Ishikawa (cell line): ENCODE data around the gene FBXO21.

ENCODE experiments used
- CEBPB ChIP-seq: IDR thresholded peaks from 2 replicates; pipeline ENCODE4 v1.6.1; 2012
- CREB1 ChIP-seq: IDR thresholded peaks from 2 replicates; pipeline ENCODE4 v1.6.1; 2012; ENCODE audit warnings: low read depth
- EGR1 ChIP-seq: IDR thresholded peaks from 2 replicates; pipeline ENCODE4 v1.6.1; 2012
- EP300 ChIP-seq: IDR thresholded peaks from 2 replicates; pipeline ENCODE4 v1.6.1; 2012; ENCODE audit warnings: borderline replicate concordance
- FOXM1 ChIP-seq: IDR thresholded peaks from 2 replicates; pipeline ENCODE4 v1.6.1; 2012; ENCODE audit warnings: low read depth, borderline replicate concordance
- MAX ChIP-seq: IDR thresholded peaks from 2 replicates; pipeline ENCODE4 v1.6.1; 2012
- NFIC ChIP-seq: IDR thresholded peaks from 2 replicates; pipeline ENCODE4 v1.6.1; 2012
- RAD21 ChIP-seq: IDR thresholded peaks from 2 replicates; pipeline ENCODE4 v1.6.1; 2012; ENCODE audit warnings: low read depth
- REST ChIP-seq: IDR thresholded peaks from 2 replicates; pipeline ENCODE4 v1.6.1; 2012; ENCODE audit warnings: low read depth, mild to moderate bottlenecking
- TAF1 ChIP-seq: IDR thresholded peaks from 2 replicates; pipeline ENCODE4 v1.6.1; 2012; ENCODE audit warnings: low read depth, mild to moderate bottlenecking
- TCF12 ChIP-seq: IDR thresholded peaks from 2 replicates; pipeline ENCODE4 v1.6.1; 2012; ENCODE audit warnings: low read depth
- TEAD4 ChIP-seq: IDR thresholded peaks from 2 replicates; pipeline ENCODE4 v1.6.1; 2012
- USF1 ChIP-seq: IDR thresholded peaks from 2 replicates; pipeline ENCODE4 v1.6.1; 2012
- YY1 ChIP-seq: IDR thresholded peaks from 2 replicates; pipeline ENCODE4 v1.6.1; 2012; ENCODE audit warnings: low read depth
- ZBTB7A ChIP-seq: IDR thresholded peaks from 2 replicates; pipeline ENCODE4 v1.6.1; 2012; ENCODE audit warnings: low read depth

The FBXO21 gene

GRCh38 chr12:117190210-117190781 lies at the start of gene FBXO21:
Gene FBXO21, minus strand, starts transcription at chr12:117190470. Its CDS starts 14 bp downstream, at chr12:117190456.
- no peak; the same call in 1 of the 2 replicates for TF ChIP-seq EGR1
- no peak for TF ChIP-seq TEAD4
- peak; percentile 98 for TF ChIP-seq TAF1
- no peak for TF ChIP-seq RAD21
- no peak for TF ChIP-seq EP300
- TF ChIP-seq NFIC: no peak
- TF ChIP-seq FOXM1: no peak
- TF ChIP-seq CREB1: no peak
- peak; percentile 97 for TF ChIP-seq YY1
- no peak for TF ChIP-seq ZBTB7A
- peak; percentile 51 for TF ChIP-seq MAX
- no peak for TF ChIP-seq CEBPB
- TF ChIP-seq REST: no peak
- no peak for TF ChIP-seq USF1
- peak; percentile 27; the same call in 1 of the 2 replicates for TF ChIP-seq TCF12

GRCh38 chr12:117236456-117237001 lies 46.3 kb upstream of the FBXO21 start:
- TF ChIP-seq TAF1 (no peak), RAD21 (peak; percentile 63)

- TF ChIP-seq NFIC: no peak
- no peak for TF ChIP-seq TAF1
- no peak for TF ChIP-seq MAX
- no peak for TF ChIP-seq EP300
- TF ChIP-seq REST: no peak
- no peak for TF ChIP-seq FOXM1
- no peak for TF ChIP-seq TCF12
- no peak for TF ChIP-seq ZBTB7A
- TF ChIP-seq CEBPB: no peak
- no peak for TF ChIP-seq TEAD4
- no peak for TF ChIP-seq YY1
- no peak for TF ChIP-seq EGR1
- TF ChIP-seq RAD21: no peak
- TF ChIP-seq USF1: no peak
- no peak for TF ChIP-seq CREB1
Measured at GRCh38 chr12:117235261-117235660, 45.0 kb upstream of the FBXO21 start.

- no peak for TF ChIP-seq FOXM1
- TF ChIP-seq YY1: no peak
- TF ChIP-seq TEAD4: no peak
- no peak for TF ChIP-seq TCF12
- no peak for TF ChIP-seq REST
- TF ChIP-seq ZBTB7A: no peak
- no peak for TF ChIP-seq CREB1
- no peak for TF ChIP-seq MAX
- TF ChIP-seq USF1: no peak
- TF ChIP-seq EGR1: no peak
- no peak for TF ChIP-seq CEBPB
- no peak for TF ChIP-seq TAF1
- no peak for TF ChIP-seq RAD21
- no peak for TF ChIP-seq NFIC
- no peak for TF ChIP-seq EP300
Measured at GRCh38 chr12:117234441-117234840, 44.2 kb upstream of the FBXO21 start.
